HepG2 (cell line): ENCODE data around the gene TMEM145. TPM values are rescaled to one million over a fixed set of nuclear protein-coding genes. Genes with fewer than 3 reads are reported as not detected.

ENCODE experiments used
- ATAC-seq: fragments of 200-7000 bp; cut with Tn5 transposase; 3 replicates; pipeline ENCODE4 v1.9.1; 2020; ENCODE audit warnings: mild to moderate bottlenecking, moderate library complexity
- BruUV-seq: library from RNA; stranded (reverse); fragments of 400-500 nt; replicated peaks from 2 replicates; lab custom pipeline; 2021; lab: Mats Ljungman, UMichigan
- CTCF ChIA-PET: fragments of 300-600 bp; formaldehyde crosslinking; extraction: SDS; loops from one replicate; lab custom pipeline; 2021; ENCODE audit warnings: low total read pairs, inconsistent platforms, low intra/inter-chr PET ratio; lab: Yijun Ruan, JAX
- POLR2A ChIA-PET: fragments of 350-600 bp; sonication (Branson Sonifier 250); formaldehyde crosslinking; loops from one replicate; lab custom pipeline; 2020; ENCODE audit warnings: antibody characterized with exemption, inconsistent platforms; lab: Yijun Ruan, JAX
- DNase-seq: peaks from one replicate; pipeline ENCODE4 v3.0.0-alpha.2; 2015; ENCODE audit warnings: low spot score
- FAIRE-seq: peaks from 3 replicates; lab custom pipeline; 2011; peaks lifted over from hg19 to GRCh38; lab: Jason Lieb, UNC
- H2AFZ ChIP-seq: one replicate; pipeline ENCODE4 v1.6.1; 2011; ENCODE audit warnings: low read length, inconsistent platforms
- H3K27ac ChIP-seq: fragments of 300-600 bp; 3 replicates; pipeline ENCODE4 v1.8.0; 2011; ENCODE audit warnings: mixed run types, mild to moderate bottlenecking, mixed read lengths, low read length, inconsistent platforms; ENCODE audit not compliant: insufficient read depth; ENCODE audit errors: extremely low read length
- H3K27me3 ChIP-seq, 2 experiments: fragments of 200-600 bp in 1 of 2; 2 replicates in 1 of 2; 3 replicates in 1 of 2; pipeline versions ENCODE4 v1.6.0 to v1.8.0; 2011; ENCODE audit warnings: low read length in 2 of 2, mild to moderate bottlenecking in 2 of 2, moderate library complexity in 2 of 2, inconsistent platforms in 1 of 2; ENCODE audit not compliant: insufficient read depth in 2 of 2, control insufficient read depth in 1 of 2
- H3K36me3 ChIP-seq, 2 experiments: fragments of 200-600 bp in 1 of 2; replicated peaks in 1 of 2; 2 replicates in 1 of 2; 3 replicates in 1 of 2; pipeline versions ENCODE4 v1.5.1 to v1.8.0; 2011; ENCODE audit warnings: low read length in 2 of 2, inconsistent platforms in 1 of 2; ENCODE audit not compliant: insufficient read depth in 2 of 2, control insufficient read depth in 1 of 2
- H3K4me1 ChIP-seq: 2 replicates; pipeline ENCODE4 v1.5.1; 2012; ENCODE audit warnings: low read length, inconsistent platforms; ENCODE audit not compliant: insufficient read depth
- H3K4me2 ChIP-seq: 2 replicates; pipeline ENCODE4 v1.6.0; 2011; ENCODE audit warnings: low read depth, low read length, inconsistent platforms
- H3K4me3 ChIP-seq, 3 experiments: fragments of 200-600 bp in 1 of 3; sonication (generic), shearing (Covaris generic) in 1 of 3; replicated peaks in 1 of 3; 2 replicates each; pipeline ENCODE4 v1.5.1; 2011 to 2016; ENCODE audit warnings: low read length in 3 of 3, inconsistent platforms in 2 of 3, low read depth in 2 of 3, mild to moderate bottlenecking in 2 of 3, control low read depth in 1 of 3, mixed read lengths in 1 of 3; ENCODE audit not compliant: insufficient read depth in 1 of 3
- H3K79me2 ChIP-seq: one replicate; pipeline ENCODE4 v1.6.1; 2011; ENCODE audit warnings: low read length, inconsistent platforms; ENCODE audit not compliant: insufficient read depth
- H3K9ac ChIP-seq: 2 replicates; pipeline ENCODE4 v1.6.0; 2011; ENCODE audit warnings: mild to moderate bottlenecking, low read depth, low read length, inconsistent platforms; ENCODE audit not compliant: insufficient read depth
- H3K9me3 ChIP-seq: 2 replicates; pipeline ENCODE4 v1.5.1; 2012; ENCODE audit warnings: mild to moderate bottlenecking, low read length
- H4K20me1 ChIP-seq: 2 replicates; pipeline ENCODE4 v1.6.0; 2011; ENCODE audit warnings: inconsistent platforms, mild to moderate bottlenecking, low read length, moderate library complexity; ENCODE audit not compliant: insufficient read depth
- AKNA ChIP-seq: sonication (generic); formaldehyde crosslinking; IDR thresholded peaks from 2 replicates; pipeline ENCODE4 v1.4.0; 2020; ENCODE audit warnings: missing genetic modification reagents, borderline replicate concordance
- ARNTL ChIP-seq: sonication (generic); formaldehyde crosslinking; IDR thresholded peaks from 2 replicates; pipeline ENCODE4 v1.4.0; 2020; ENCODE audit warnings: mild to moderate bottlenecking, missing genetic modification reagents
- DZIP1 ChIP-seq: sonication (generic); formaldehyde crosslinking; IDR thresholded peaks from 2 replicates; pipeline ENCODE4 v1.5.0; 2020; ENCODE audit warnings: mild to moderate bottlenecking, missing genetic modification reagents
- FLYWCH1 ChIP-seq: sonication (generic); formaldehyde crosslinking; IDR thresholded peaks from 2 replicates; pipeline ENCODE4 v1.8.1; 2023; ENCODE audit warnings: mild to moderate bottlenecking, missing genetic modification reagents
- FOSL1 ChIP-seq: sonication (generic); formaldehyde crosslinking; IDR thresholded peaks from 2 replicates; pipeline ENCODE4 v1.9.0; 2021; ENCODE audit warnings: missing genetic modification reagents, borderline replicate concordance
- HCFC1 ChIP-seq: fragments of 150-350 bp; IDR thresholded peaks from 2 replicates; pipeline ENCODE4 v1.6.1; 2014; ENCODE audit warnings: low read depth, low read length
- MTA3 ChIP-seq: sonication (generic); formaldehyde crosslinking; IDR thresholded peaks from 2 replicates; pipeline ENCODE4 v1.4.0; 2020; ENCODE audit warnings: missing genetic modification reagents
- PRDM4 ChIP-seq: sonication (generic); formaldehyde crosslinking; IDR thresholded peaks from 2 replicates; pipeline ENCODE4 v1.9.0; 2021; ENCODE audit warnings: missing genetic modification reagents, borderline replicate concordance
- TEF ChIP-seq: sonication (generic); formaldehyde crosslinking; IDR thresholded peaks from 2 replicates; pipeline ENCODE4 v1.5.0; 2020; ENCODE audit warnings: missing genetic modification reagents
- ZNF350 ChIP-seq: sonication (generic); formaldehyde crosslinking; IDR thresholded peaks from 2 replicates; pipeline ENCODE4 v1.4.0; 2020; ENCODE audit warnings: mild to moderate bottlenecking, low read depth, missing genetic modification reagents, borderline replicate concordance
- ZNF772 ChIP-seq: sonication (generic); formaldehyde crosslinking; IDR thresholded peaks from 2 replicates; pipeline ENCODE4 v1.5.0; 2020; ENCODE audit warnings: mild to moderate bottlenecking, missing genetic modification reagents
- ZNF878 ChIP-seq: sonication (generic); formaldehyde crosslinking; IDR thresholded peaks from 2 replicates; pipeline ENCODE4 v1.8.1; 2023; ENCODE audit warnings: mild to moderate bottlenecking, missing genetic modification reagents, moderate library complexity
- WGBS: methylation state at CpG from one replicate; pipeline ENCODE4 v1.1.6; 2017; ENCODE audit warnings: low lambda C conversion rate; 5-methylcytosine and 5-hydroxymethylcytosine counted together
- in situ Hi-C: cut with HindIII; loops from 2 replicates; pipeline ENCODE4 v1.10.0; 2017; ENCODE audit warnings: low pct_unique_long_range_greater_than_20kb; ENCODE audit not compliant: extremely low pct_ligation_motif_present
- intact Hi-C: fragments of 100-400 bp; cut with micrococcal nuclease; formaldehyde crosslinking; loops from one replicate; pipeline ENCODE4 v1.10.0; 2022; ENCODE audit not compliant: unreplicated experiment
- polyA plus RNA-seq, 8 experiments: library from polyadenylated mRNA; depleted of rRNA in 3 of 8; stranded (reverse) in 7 of 8; unstranded in 1 of 8; fragments of >200 nt; fragmentation: Illumina TruSeq in 4 of 8; extraction: Trizol in 4 of 8; gene quantifications; 2 replicates each; pipeline versions ENCODE4 v1.2.1 to v1.2.3, GENCODE V29; 2011 to 2016; ENCODE audit warnings: low read depth in 4 of 8, missing spikeins in 1 of 8, mixed read lengths in 1 of 8; ENCODE audit not compliant: insufficient read depth in 1 of 8
- total RNA-seq, 5 experiments: library from RNA; depleted of rRNA; stranded (reverse); fragments of >200 nt; fragmentation: Illumina TruSeq; extraction: Trizol; gene quantifications; 2 replicates each; pipeline ENCODE4 v1.2.3, GENCODE V29; 2016; ENCODE audit warnings: low read depth in 1 of 5

TMEM145 gene
- total and polyA plus RNA-seq, 2 of the 13 experiments (the other 11 are each of a cell fraction or from before 2014, with no cell fraction given), result 0.07 to 5.1 TPM

GRCh38 chr19:42295342-42295741 lies 17.8 kb upstream of the TMEM145 start:
- intact Hi-C loops, result no loop called here

More at GRCh38 chr19:42295342-42295741, 17.8 kb upstream of the TMEM145 start:
- H3K9ac ChIP-seq, result no peak overlapping the region
- H3K4me3 ChIP-seq, result no peak overlapping the region
- H3K9me3 ChIP-seq, result no peaks in the 10 kb centered on the region
- no peak overlapping the region for H3K27ac ChIP-seq
- POLR2A ChIA-PET, result interaction anchor here (0.9 to 1.4 kb wide), 2 partner anchors 42 to 52 kb away, joined by 3 to 4 read pairs; no protein-coding TSS in a partner anchor
- H3K27me3 ChIP-seq, result no peaks in the 10 kb centered on the region
- 96% methylated on average over 4 of the region's 5 CpGs for WGBS
- FAIRE-seq, result no peak
- no peaks in the 10 kb centered on the region for H4K20me1 ChIP-seq
- in situ Hi-C loops, result no loop called here
- no peak for DNase-seq
- peaks cover 16 to 47% of the 10 kb centered on the region in 2 experiments; a peak in 3 of 5 replicates for H3K36me3 ChIP-seq
- TF ChIP-seq TEF (CRISPR knock-in tag) (no peak), PRDM4 (CRISPR knock-in tag) (no peak), ZNF350 (CRISPR knock-in tag) (no peak), FOSL1 (CRISPR knock-in tag) (no peak), MTA3 (CRISPR knock-in tag) (no peak), ARNTL (CRISPR knock-in tag) (no peak), FLYWCH1 (no peak), DZIP1 (no peak), ZNF878 (CRISPR knock-in tag) (no peak), ZNF772 (CRISPR knock-in tag) (no peak), HCFC1 (no peak), AKNA (no peak)
- TSS peak; percentile 33 for BruUV-seq
- H3K4me2 ChIP-seq, result no peak overlapping the region
- no peak for ATAC-seq
- H3K79me2 ChIP-seq, result no peaks in the 10 kb centered on the region
- no peaks in the 10 kb centered on the region for H3K4me1 ChIP-seq
- CTCF ChIA-PET, result interaction anchor here (1.4 kb wide), 1 partner anchor 49 kb away, joined by 7 read pairs; no protein-coding TSS in a partner anchor
- H2AFZ ChIP-seq, result no peak overlapping the region
